ENCODE data around the gene VPS52. TPM values are rescaled to one million over a fixed set of nuclear protein-coding genes. Genes with fewer than 3 reads are reported as not detected.
A peak's percentile ranks its signal among the peaks of the same experiment; 100 is the strongest.

Gene VPS52
- total and polyA plus RNA-seq, 9 of the 15 experiments (the other 6 are each of a cell fraction or from before 2014, with no cell fraction given) = 24.4 to 103 (median 40.2) TPM

GRCh38 chr6:33299237-33299944 is 27.7 kb upstream of the VPS52 start (continued):
- TF ChIP-seq MAFG (tag; conservative IDR thresholded peaks at IDR 0.05) (no peak), BCOR (IDR thresholded peaks at IDR 0.05) (peak; percentile 32; the same call in 1 of the 2 replicates), CHD2 (IDR thresholded peaks at IDR 0.05; ENCODE audit: low read depth, low read length) (peak; percentile 46), SRSF9 (IDR thresholded peaks at IDR 0.05; ENCODE audit: borderline replicate concordance, low read depth, low read length) (no peak), GABPB2 (CRISPR knock-in tag; conservative IDR thresholded peaks at IDR 0.05) (no peak), NCOA1 (IDR thresholded peaks at IDR 0.05; ENCODE audit: low read depth) (peak; percentile 38; the same call in 1 of the 2 replicates), HDAC1 (IDR thresholded peaks at IDR 0.05) (peak; percentile 52 to 63; a peak in 2 of 4 replicates), ZNF165 (CRISPR knock-in tag; IDR thresholded peaks at IDR 0.05; ENCODE audit: borderline replicate concordance) (no peak), MEIS2 (IDR thresholded peaks at IDR 0.05; ENCODE audit: partially characterized antibody) (no peak), HINFP (tag; conservative IDR thresholded peaks at IDR 0.05; ENCODE audit: low read depth) (no peak), TAF15 (IDR thresholded peaks at IDR 0.05; ENCODE audit: low read depth, low read length) (no peak), DDX20 (tag; IDR thresholded peaks at IDR 0.05; ENCODE audit: low read depth) (no peak), ZNF551 (CRISPR knock-in tag; IDR thresholded peaks at IDR 0.05) (no peak), ZNF121 (CRISPR knock-in tag; conservative IDR thresholded peaks at IDR 0.05) (no peak), RB1 (IDR thresholded peaks at IDR 0.05; ENCODE audit: low read depth) (peak; percentile 56), HNRNPK (IDR thresholded peaks at IDR 0.05; ENCODE audit: low read depth, low read length, poor library complexity, severe bottlenecking) (no peak), ZZZ3 (IDR thresholded peaks at IDR 0.05) (no peak), ZFP1 (CRISPR knock-in tag; IDR thresholded peaks at IDR 0.05) (no peak; the same call in none of the 2 replicates), SIRT6 (IDR thresholded peaks at IDR 0.05; ENCODE audit: low read depth, low read length) (no peak), CXXC5 (CRISPR knock-in tag; IDR thresholded peaks at IDR 0.05) (peak; percentile 70), CTCFL (IDR thresholded peaks at IDR 0.05; ENCODE audit: borderline replicate concordance, insufficient read depth, low read depth, low read length, poor library complexity, severe bottlenecking) (peak; percentile 92), ZNF41 (CRISPR knock-in tag; conservative IDR thresholded peaks at IDR 0.05) (no peak), RFX7 (CRISPR knock-in tag; IDR thresholded peaks at IDR 0.05) (no peak), ILK (tag; IDR thresholded peaks at IDR 0.05; ENCODE audit: borderline replicate concordance, low read depth) (no peak), ZNF146 (CRISPR knock-in tag; IDR thresholded peaks at IDR 0.05; ENCODE audit: unreplicated experiment) (no peak), SRSF3 (IDR thresholded peaks at IDR 0.05; ENCODE audit: insufficient read depth, low read length) (no peak), NFE2 (IDR thresholded peaks at IDR 0.05; ENCODE audit: low read depth) (no peak)
